Measurements from ENCODE around the gene WFIKKN2. TPM values are rescaled to one million over a fixed set of nuclear protein-coding genes. Genes with fewer than 3 reads are reported as not detected.

The WFIKKN2 gene
- total and polyA plus RNA-seq, 2 of the 13 experiments (the other 11 are each of a cell fraction or from before 2014, with no cell fraction given) = not detected

DNA sequence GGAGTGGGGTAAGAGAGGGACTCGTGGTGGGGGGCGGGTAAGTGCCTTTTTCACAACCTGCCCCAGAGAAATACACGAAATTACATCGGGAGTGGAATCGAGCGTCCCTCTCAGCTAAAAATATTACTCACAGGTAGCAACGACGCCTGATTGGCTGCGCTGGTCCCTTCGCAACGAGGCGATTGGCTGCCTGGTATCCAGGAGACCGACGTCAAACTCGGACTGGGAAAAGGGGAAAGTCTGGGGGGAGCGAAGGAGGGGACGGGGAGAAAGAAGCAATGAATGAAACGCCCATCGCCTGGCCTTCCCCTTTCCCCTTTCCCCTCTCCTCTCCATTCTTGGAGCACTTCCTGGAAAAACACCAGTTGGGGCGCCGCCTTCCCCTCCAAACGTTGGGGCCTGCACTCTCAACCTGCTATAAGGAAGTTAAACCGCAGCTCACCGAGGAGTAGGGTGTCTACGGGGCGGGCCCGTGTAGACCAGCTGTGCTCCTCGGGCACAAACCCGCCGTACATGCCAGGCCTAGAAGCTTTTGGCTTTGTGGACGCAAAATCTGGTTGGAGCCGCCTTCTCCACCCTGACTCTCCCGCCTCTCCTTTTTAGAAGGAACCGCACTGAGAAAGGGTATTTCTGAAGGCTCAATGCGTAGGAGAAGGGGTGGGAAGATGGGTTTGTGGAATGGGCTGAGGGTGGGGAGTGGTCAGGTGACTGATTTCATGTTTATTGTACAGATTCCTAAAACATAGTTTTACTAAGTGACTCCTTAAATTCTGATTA is 32.2 kb downstream of the WFIKKN2 start (continued):
- TF ChIP-seq, protein P1, sequence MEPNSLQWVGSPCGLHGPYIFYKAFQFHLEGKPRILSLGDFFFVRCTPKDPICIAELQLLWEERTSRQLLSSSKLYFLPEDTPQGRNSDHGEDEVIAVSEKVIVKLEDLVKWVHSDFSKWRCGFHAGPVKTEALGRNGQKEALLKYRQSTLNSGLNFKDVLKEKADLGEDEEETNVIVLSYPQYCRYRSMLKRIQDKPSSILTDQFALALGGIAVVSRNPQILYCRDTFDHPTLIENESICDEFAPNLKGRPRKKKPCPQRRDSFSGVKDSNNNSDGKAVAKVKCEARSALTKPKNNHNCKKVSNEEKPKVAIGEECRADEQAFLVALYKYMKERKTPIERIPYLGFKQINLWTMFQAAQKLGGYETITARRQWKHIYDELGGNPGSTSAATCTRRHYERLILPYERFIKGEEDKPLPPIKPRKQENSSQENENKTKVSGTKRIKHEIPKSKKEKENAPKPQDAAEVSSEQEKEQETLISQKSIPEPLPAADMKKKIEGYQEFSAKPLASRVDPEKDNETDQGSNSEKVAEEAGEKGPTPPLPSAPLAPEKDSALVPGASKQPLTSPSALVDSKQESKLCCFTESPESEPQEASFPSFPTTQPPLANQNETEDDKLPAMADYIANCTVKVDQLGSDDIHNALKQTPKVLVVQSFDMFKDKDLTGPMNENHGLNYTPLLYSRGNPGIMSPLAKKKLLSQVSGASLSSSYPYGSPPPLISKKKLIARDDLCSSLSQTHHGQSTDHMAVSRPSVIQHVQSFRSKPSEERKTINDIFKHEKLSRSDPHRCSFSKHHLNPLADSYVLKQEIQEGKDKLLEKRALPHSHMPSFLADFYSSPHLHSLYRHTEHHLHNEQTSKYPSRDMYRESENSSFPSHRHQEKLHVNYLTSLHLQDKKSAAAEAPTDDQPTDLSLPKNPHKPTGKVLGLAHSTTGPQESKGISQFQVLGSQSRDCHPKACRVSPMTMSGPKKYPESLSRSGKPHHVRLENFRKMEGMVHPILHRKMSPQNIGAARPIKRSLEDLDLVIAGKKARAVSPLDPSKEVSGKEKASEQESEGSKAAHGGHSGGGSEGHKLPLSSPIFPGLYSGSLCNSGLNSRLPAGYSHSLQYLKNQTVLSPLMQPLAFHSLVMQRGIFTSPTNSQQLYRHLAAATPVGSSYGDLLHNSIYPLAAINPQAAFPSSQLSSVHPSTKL (CRISPR knock-in tag; IDR thresholded peaks at IDR 0.05) = peak; percentile 78
- TF ChIP-seq, protein P2, sequence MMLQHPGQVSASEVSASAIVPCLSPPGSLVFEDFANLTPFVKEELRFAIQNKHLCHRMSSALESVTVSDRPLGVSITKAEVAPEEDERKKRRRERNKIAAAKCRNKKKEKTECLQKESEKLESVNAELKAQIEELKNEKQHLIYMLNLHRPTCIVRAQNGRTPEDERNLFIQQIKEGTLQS (CRISPR knock-in tag; IDR thresholded peaks at IDR 0.05) = peak; percentile 55; the same call in 1 of the 2 replicates
- peak; percentile 72 for TF ChIP-seq THAP11 (CRISPR knock-in tag; IDR thresholded peaks at IDR 0.05)
- TF ChIP-seq ZSCAN31 (CRISPR knock-in tag; IDR thresholded peaks at IDR 0.05; ENCODE audit: low read depth) = peak; percentile 23; the same call in 1 of the 2 replicates
- TF ChIP-seq YY1 (IDR thresholded peaks at IDR 0.05; ENCODE audit: insufficient read depth, insufficient replicate concordance, low read depth, low read length) = peak; percentile 58
- TF ChIP-seq HOXA5 (CRISPR knock-in tag; IDR thresholded peaks at IDR 0.05) = no peak
- TF ChIP-seq, protein P3, sequence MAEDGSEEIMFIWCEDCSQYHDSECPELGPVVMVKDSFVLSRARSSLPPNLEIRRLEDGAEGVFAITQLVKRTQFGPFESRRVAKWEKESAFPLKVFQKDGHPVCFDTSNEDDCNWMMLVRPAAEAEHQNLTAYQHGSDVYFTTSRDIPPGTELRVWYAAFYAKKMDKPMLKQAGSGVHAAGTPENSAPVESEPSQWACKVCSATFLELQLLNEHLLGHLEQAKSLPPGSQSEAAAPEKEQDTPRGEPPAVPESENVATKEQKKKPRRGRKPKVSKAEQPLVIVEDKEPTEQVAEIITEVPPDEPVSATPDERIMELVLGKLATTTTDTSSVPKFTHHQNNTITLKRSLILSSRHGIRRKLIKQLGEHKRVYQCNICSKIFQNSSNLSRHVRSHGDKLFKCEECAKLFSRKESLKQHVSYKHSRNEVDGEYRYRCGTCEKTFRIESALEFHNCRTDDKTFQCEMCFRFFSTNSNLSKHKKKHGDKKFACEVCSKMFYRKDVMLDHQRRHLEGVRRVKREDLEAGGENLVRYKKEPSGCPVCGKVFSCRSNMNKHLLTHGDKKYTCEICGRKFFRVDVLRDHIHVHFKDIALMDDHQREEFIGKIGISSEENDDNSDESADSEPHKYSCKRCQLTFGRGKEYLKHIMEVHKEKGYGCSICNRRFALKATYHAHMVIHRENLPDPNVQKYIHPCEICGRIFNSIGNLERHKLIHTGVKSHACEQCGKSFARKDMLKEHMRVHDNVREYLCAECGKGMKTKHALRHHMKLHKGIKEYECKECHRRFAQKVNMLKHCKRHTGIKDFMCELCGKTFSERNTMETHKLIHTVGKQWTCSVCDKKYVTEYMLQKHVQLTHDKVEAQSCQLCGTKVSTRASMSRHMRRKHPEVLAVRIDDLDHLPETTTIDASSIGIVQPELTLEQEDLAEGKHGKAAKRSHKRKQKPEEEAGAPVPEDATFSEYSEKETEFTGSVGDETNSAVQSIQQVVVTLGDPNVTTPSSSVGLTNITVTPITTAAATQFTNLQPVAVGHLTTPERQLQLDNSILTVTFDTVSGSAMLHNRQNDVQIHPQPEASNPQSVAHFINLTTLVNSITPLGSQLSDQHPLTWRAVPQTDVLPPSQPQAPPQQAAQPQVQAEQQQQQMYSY (CRISPR knock-in tag; IDR thresholded peaks at IDR 0.05) = peak; percentile 92
- TF ChIP-seq, protein P4, sequence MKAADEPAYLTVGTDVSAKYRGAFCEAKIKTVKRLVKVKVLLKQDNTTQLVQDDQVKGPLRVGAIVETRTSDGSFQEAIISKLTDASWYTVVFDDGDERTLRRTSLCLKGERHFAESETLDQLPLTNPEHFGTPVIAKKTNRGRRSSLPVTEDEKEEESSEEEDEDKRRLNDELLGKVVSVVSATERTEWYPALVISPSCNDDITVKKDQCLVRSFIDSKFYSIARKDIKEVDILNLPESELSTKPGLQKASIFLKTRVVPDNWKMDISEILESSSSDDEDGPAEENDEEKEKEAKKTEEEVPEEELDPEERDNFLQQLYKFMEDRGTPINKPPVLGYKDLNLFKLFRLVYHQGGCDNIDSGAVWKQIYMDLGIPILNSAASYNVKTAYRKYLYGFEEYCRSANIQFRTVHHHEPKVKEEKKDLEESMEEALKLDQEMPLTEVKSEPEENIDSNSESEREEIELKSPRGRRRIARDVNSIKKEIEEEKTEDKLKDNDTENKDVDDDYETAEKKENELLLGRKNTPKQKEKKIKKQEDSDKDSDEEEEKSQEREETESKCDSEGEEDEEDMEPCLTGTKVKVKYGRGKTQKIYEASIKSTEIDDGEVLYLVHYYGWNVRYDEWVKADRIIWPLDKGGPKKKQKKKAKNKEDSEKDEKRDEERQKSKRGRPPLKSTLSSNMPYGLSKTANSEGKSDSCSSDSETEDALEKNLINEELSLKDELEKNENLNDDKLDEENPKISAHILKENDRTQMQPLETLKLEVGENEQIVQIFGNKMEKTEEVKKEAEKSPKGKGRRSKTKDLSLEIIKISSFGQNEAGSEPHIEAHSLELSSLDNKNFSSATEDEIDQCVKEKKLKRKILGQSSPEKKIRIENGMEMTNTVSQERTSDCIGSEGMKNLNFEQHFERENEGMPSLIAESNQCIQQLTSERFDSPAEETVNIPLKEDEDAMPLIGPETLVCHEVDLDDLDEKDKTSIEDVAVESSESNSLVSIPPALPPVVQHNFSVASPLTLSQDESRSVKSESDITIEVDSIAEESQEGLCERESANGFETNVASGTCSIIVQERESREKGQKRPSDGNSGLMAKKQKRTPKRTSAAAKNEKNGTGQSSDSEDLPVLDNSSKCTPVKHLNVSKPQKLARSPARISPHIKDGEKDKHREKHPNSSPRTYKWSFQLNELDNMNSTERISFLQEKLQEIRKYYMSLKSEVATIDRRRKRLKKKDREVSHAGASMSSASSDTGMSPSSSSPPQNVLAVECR (CRISPR knock-in tag; IDR thresholded peaks at IDR 0.05; ENCODE audit: borderline replicate concordance) = peak; percentile 58; the same call in 1 of the 2 replicates
- peak; percentile 61; the same call in 1 of the 2 replicates for TF ChIP-seq MIER2 (CRISPR knock-in tag; IDR thresholded peaks at IDR 0.05)
- TF ChIP-seq NBN (conservative IDR thresholded peaks at IDR 0.05) = no peak
- peak; percentile 17 for TF ChIP-seq HNRNPLL (IDR thresholded peaks at IDR 0.05; ENCODE audit: low read depth, low read length, poor library complexity, severe bottlenecking)
- 0 out of 2 replicates have a peak, but pooled peaks have one; percentile 26 for TF ChIP-seq ZNF83 (CRISPR knock-in tag; IDR thresholded peaks at IDR 0.05; ENCODE audit: borderline replicate concordance)
